CD8-positive, alpha-beta memory T cell (primary cell): ENCODE results near the gene ALLC. TPM values are rescaled to one million over a fixed set of nuclear protein-coding genes. Genes with fewer than 3 reads are reported as not detected.

Experiments used
- CTCF ChIA-PET: fragments of 350-600 bp; sonication (Branson Sonifier 250); formaldehyde crosslinking; loops from one replicate; lab custom pipeline; 2021; ENCODE audit warnings: antibody characterized with exemption; lab: Charles Lee
- POLR2A ChIA-PET: fragments of 350-600 bp; sonication (Branson Sonifier 250); formaldehyde crosslinking; loops from one replicate; lab custom pipeline; 2021; ENCODE audit warnings: antibody characterized with exemption; lab: Charles Lee
- DNase-seq, 5 donors: peaks; one replicate each; pipeline versions ENCODE4 v3.0.0 to v3.0.0-alpha.2; 2020 to 2022; ENCODE audit warnings: mixed read lengths in 1 of 5
- H3K27ac ChIP-seq: one replicate; pipeline ENCODE4 v1.7.0; 2013; ENCODE audit warnings: low read depth, mild to moderate bottlenecking, low read length, moderate library complexity
- H3K27me3 ChIP-seq: 2 replicates; pipeline ENCODE4 v1.7.0; 2013; ENCODE audit warnings: low read length, mild to moderate bottlenecking; ENCODE audit not compliant: insufficient read depth, poor library complexity, severe bottlenecking
- H3K36me3 ChIP-seq: 2 replicates; pipeline ENCODE4 v1.7.0; 2013; ENCODE audit warnings: mild to moderate bottlenecking, low read length, moderate library complexity; ENCODE audit not compliant: insufficient read depth
- H3K4me1 ChIP-seq: 2 replicates; pipeline ENCODE4 v1.7.0; 2013; ENCODE audit warnings: mild to moderate bottlenecking, low read length, moderate library complexity; ENCODE audit not compliant: insufficient read depth
- H3K4me3 ChIP-seq: 2 replicates; pipeline ENCODE4 v1.7.0; 2013; ENCODE audit warnings: mild to moderate bottlenecking, low read length
- H3K9me3 ChIP-seq: 2 replicates; pipeline ENCODE4 v1.7.0; 2013; ENCODE audit warnings: mild to moderate bottlenecking, low read length
- H3K27ac Mint-ChIP-seq, 8 donors: one replicate each; pipeline ENCODE4 v1.8.0; 2020 to 2021; ENCODE audit warnings: mixed read lengths in 8 of 8, mild to moderate bottlenecking in 6 of 8, inconsistent platforms in 3 of 8, moderate library complexity in 3 of 8
- H3K27me3 Mint-ChIP-seq, 2 donors: one replicate each; pipeline ENCODE4 v1.8.0; 2020 to 2021; ENCODE audit warnings: mixed read lengths in 2 of 2, mild to moderate bottlenecking in 1 of 2, moderate library complexity in 1 of 2
- H3K36me3 Mint-ChIP-seq, 3 donors: one replicate each; pipeline ENCODE4 v1.8.0; 2020 to 2021; ENCODE audit warnings: mixed read lengths in 3 of 3, inconsistent platforms in 1 of 3, mild to moderate bottlenecking in 1 of 3
- H3K4me1 Mint-ChIP-seq, 3 donors: one replicate each; pipeline ENCODE4 v1.8.0; 2020 to 2021; ENCODE audit warnings: mixed read lengths in 3 of 3, inconsistent platforms in 1 of 3, mild to moderate bottlenecking in 1 of 3
- H3K4me3 Mint-ChIP-seq, 7 donors: one replicate each; pipeline ENCODE4 v1.8.0; 2020 to 2021; ENCODE audit warnings: mixed read lengths in 7 of 7, mild to moderate bottlenecking in 6 of 7, moderate library complexity in 4 of 7, inconsistent platforms in 2 of 7
- H3K9me3 Mint-ChIP-seq, 5 donors: one replicate each; pipeline ENCODE4 v1.8.0; 2020 to 2022; ENCODE audit warnings: mixed read lengths in 5 of 5, mild to moderate bottlenecking in 3 of 5, moderate library complexity in 2 of 5, inconsistent platforms in 1 of 5
- polyA plus RNA-seq: library from polyadenylated mRNA; unstranded; fragments of 300-500 nt; fragmentation: Illumina TruSeq; gene quantifications from one replicate; pipeline ENCODE4 v1.2.3, GENCODE V29; 2021
- total RNA-seq, 2 experiments: library from RNA; stranded (reverse); gene quantifications; one replicate each; pipeline ENCODE4 v1.2.3, GENCODE V29; 2021

The ALLC gene
- total and polyA plus RNA-seq, 3 experiments from 2014 or later: not detected

DNA sequence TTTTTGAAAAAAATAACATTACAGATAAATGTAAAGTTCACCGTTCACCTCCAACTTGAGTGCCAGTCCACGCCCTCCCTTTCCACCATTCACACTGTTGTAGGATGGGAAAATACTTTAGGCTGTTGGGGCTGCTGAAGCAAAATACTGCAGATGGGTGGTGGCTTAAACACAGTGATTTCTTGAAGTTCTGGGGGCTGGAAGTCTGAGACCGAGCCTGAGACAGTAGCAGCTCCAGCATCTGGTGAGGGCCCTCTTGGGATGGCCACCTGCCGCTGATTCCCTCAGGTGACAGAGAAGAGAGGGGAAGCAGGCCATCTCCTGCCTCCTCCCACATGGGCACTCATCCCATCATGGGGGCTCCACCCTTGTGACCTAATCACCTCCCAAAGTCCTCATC is 17.7 kb downstream of the ALLC start:
- Mint-ChIP-seq H3K9me3 (peaks cover 0 to 2% (median 0%) of the 10 kb centered on the region in 5 donors), H3K27ac (no peak overlapping the region), H3K27me3 (peaks cover 2 to 4% of the 10 kb centered on the region in 2 donors), H3K4me1 (no peaks in the 10 kb centered on the region), H3K36me3 (no peaks in the 10 kb centered on the region), H3K4me3 (no peak overlapping the region)
- H3K27me3 ChIP-seq: no peaks in the 10 kb centered on the region
- no peaks in the 10 kb centered on the region for H3K36me3 ChIP-seq
- DNase-seq: no peak
- ChIA-PET CTCF (no interaction called here), POLR2A (no interaction called here)
- H3K4me3 ChIP-seq: no peak overlapping the region
- no peaks in the 10 kb centered on the region for H3K4me1 ChIP-seq
- H3K9me3 ChIP-seq: no peaks in the 10 kb centered on the region
- no peak overlapping the region for H3K27ac ChIP-seq

DNA sequence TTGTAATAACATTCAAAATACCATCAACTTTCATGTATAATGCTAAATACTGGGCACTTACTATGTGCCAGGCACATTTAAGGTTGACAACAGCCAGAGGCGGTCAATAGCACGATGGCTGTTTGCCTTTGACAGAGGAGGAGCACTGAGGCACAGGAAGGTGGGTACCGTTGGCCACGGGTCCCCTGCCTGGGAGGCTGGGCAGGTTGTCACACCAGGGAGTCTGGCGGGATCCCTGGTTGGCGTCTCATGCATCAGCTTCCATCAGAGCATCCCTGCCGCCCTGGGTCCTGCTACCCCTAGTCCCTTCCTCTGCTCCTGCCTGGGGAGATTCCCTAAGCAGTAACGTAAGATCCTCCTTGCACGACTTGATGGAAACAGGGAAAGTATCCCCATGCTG is 19.4 kb downstream of the ALLC start:
- no peak for DNase-seq
- Histone ChIP-seq H3K27ac (no peak overlapping the region), H3K9me3 (no peaks in the 10 kb centered on the region), H3K27me3 (no peaks in the 10 kb centered on the region), H3K4me1 (no peaks in the 10 kb centered on the region), H3K4me3 (no peak overlapping the region), H3K36me3 (no peaks in the 10 kb centered on the region)
- Mint-ChIP-seq H3K27ac (no peak overlapping the region), H3K27me3 (peaks cover 2 to 4% of the 10 kb centered on the region in 2 donors), H3K4me1 (no peaks in the 10 kb centered on the region), H3K9me3 (peaks cover 0 to 2% (median 0%) of the 10 kb centered on the region in 5 donors), H3K36me3 (no peaks in the 10 kb centered on the region), H3K4me3 (no peak overlapping the region)
- ChIA-PET POLR2A (no interaction called here), CTCF (no interaction called here)

DNA sequence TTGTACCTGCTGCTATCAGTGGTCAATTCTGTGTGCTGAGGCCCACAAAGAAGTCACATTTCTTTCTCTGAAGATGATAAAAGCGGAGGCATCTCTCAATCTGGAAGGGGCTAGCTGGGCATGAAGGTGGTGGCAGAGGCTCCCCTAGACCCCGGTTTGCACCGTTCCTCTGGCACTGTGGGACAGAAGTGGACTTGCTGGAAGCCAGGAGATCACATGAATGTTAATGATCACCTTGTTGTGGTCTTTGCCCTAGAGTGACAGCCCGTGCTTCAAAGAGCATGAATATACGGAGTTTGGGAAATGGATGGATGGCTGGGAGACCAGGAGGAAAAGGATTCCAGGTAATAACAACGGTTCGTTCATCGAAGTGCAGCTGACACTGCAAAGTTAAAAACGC is 20.2 kb downstream of the ALLC start:
- H3K27me3 ChIP-seq: no peaks in the 10 kb centered on the region
- Mint-ChIP-seq H3K9me3 (peaks cover 0 to 2% (median 0%) of the 10 kb centered on the region in 5 donors), H3K36me3 (no peaks in the 10 kb centered on the region), H3K27ac (no peak overlapping the region), H3K4me1 (no peaks in the 10 kb centered on the region), H3K4me3 (no peak overlapping the region), H3K27me3 (peaks cover 2 to 4% of the 10 kb centered on the region in 2 donors)
- ChIA-PET CTCF (no interaction called here), POLR2A (no interaction called here)
- no peaks in the 10 kb centered on the region for H3K9me3 ChIP-seq
- no peaks in the 10 kb centered on the region for H3K36me3 ChIP-seq
- H3K27ac ChIP-seq: no peak overlapping the region
- no peaks in the 10 kb centered on the region for H3K4me1 ChIP-seq
- no peak overlapping the region for H3K4me3 ChIP-seq
- no peak for DNase-seq

DNA sequence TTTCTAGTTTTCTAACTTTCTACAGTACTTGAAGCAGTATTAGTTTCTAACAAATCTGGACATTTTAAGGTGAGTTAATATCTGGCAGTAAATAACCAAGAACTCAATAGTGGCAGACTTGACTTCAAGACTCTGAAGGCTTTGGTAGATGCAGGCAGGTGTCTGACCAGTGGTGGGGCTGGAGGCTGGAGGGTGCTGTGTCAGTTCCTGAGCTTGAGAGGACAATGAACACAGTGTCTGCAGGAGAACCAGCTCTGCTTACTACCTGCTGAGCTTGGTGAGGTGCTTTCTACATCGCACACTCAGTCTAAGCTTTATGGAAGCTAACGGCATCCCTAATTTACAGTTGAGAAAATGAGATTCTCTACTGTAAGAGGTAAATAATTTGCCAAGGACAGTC is 21.2 kb downstream of the ALLC start:
- H3K27me3 ChIP-seq: no peaks in the 10 kb centered on the region
- no peaks in the 10 kb centered on the region for H3K4me1 ChIP-seq
- no peak overlapping the region for H3K4me3 ChIP-seq
- Mint-ChIP-seq H3K4me3 (no peak overlapping the region), H3K27ac (no peak overlapping the region), H3K36me3 (no peaks in the 10 kb centered on the region), H3K4me1 (no peaks in the 10 kb centered on the region), H3K9me3 (peaks cover 0 to 2% (median 0%) of the 10 kb centered on the region in 5 donors), H3K27me3 (peaks cover 2 to 4% of the 10 kb centered on the region in 2 donors)
- DNase-seq: no peak
- no peak overlapping the region for H3K27ac ChIP-seq
- POLR2A ChIA-PET: no interaction called here
- H3K9me3 ChIP-seq: no peaks in the 10 kb centered on the region
- no peaks in the 10 kb centered on the region for H3K36me3 ChIP-seq
- CTCF ChIA-PET: no interaction called here

DNA sequence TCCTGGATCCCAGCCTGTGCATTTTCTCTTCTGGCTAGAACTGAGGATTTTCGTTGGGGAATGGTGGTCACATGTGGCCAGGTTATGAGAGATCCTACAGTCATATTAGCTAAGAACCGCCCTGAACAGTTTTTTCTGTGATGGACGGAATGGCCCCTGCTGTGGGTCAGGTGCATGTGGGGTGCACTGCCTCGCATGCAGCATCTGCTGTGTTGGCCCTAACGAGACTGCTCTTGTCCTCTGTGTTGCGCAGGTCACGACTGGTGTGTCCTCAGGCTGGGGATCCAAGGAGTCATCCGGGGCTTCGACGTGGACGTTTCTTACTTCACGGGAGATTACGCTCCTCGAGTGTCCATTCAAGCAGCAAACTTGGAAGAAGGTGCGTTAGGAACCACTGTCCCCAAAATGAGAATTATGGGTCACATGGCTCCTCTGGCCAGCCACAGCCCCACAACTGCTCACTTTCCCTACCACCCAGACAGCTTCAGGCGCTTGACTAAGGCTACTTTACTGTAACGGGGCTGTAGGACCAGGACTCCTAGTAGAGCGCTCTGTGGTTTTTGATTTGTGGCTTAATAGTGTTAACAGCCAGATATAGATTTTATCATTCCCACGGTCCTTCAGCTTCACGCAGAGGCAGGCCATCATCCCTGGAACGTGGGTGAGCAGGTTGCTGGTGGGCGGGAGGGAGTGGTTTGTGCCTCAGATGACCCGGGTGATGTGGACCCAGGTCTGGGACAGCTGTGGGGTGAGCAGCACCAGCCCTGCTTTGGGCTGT is 21.8 kb downstream of the ALLC start:
- no peak overlapping the region for H3K4me3 Mint-ChIP-seq
- H3K4me1 Mint-ChIP-seq: no peaks in the 10 kb centered on the region
- H3K36me3 Mint-ChIP-seq: no peaks in the 10 kb centered on the region
- ChIA-PET CTCF (no interaction called here), POLR2A (no interaction called here)
- no peak overlapping the region for H3K4me3 ChIP-seq
- no peak overlapping the region for H3K27ac ChIP-seq
- H3K36me3 ChIP-seq: no peaks in the 10 kb centered on the region
- H3K27ac Mint-ChIP-seq: no peak overlapping the region
- H3K27me3 Mint-ChIP-seq: peaks cover 2 to 4% of the 10 kb centered on the region in 2 donors
- peaks cover 0 to 2% (median 0%) of the 10 kb centered on the region in 5 donors for H3K9me3 Mint-ChIP-seq
- DNase-seq: no peak
- no peaks in the 10 kb centered on the region for H3K4me1 ChIP-seq
- H3K9me3 ChIP-seq: no peaks in the 10 kb centered on the region
- no peaks in the 10 kb centered on the region for H3K27me3 ChIP-seq

DNA sequence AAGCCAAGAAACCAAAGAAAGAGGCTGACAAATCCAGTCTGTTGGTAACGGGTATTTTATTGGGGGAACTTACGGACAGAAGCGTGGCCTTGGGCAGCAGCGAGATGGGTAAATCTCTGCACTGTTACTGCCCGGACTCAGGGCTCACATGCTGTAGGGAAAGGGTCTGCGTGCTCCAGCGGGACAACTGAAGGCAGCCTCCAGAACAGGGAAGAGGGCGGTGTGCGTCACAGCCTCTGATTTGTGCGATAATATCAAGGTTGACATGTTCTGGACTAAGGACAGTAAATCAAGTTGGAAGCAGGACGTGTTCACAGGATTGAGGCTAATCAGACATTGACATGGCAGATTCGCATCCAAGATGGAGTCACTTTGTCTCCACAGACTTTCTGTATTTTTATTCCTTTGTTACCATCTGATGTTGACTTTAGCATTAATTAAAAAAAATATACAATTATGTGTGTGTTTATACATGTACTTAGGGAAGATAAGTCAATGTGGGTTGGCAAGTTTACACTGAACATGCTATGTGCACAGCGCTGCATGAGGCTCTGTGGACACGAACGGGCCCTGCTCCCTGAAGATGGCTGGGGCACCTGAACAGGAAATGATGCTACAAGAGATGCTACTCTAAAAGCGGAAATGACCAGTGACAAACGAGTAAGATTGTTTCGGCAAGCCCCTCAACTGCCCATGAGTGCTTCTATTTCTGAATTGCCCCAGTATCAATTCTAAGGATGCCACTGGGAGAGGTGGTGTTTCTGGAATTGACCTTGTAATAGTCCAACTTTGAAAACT is 22.7 kb downstream of the ALLC start:
- CTCF ChIA-PET: no interaction called here
- H3K9me3 Mint-ChIP-seq: peaks cover 0 to 2% (median 0%) of the 10 kb centered on the region in 5 donors
- no peak overlapping the region for H3K27ac ChIP-seq

DNA sequence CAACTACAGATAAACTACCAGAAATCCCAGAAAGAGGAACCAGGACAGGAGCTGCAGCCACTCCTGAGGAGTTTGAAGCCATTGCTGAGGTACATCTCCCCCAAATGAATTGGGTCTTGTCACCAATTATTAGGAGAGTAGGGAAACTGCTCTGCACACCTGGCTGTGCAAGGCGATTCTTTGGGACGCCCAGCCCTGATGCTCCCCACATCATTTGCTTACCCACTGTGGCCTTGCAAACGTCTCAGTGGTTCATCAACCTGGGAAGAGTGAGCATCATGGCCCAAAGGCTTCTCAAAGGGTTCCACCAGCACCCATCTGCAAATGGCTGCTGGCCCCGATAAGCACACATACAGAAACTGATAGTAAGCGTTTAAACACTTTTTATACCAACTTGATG is 23.6 kb downstream of the ALLC start:
- Mint-ChIP-seq H3K4me1 (no peaks in the 10 kb centered on the region), H3K27ac (no peak overlapping the region), H3K27me3 (peaks cover 2 to 4% of the 10 kb centered on the region in 2 donors), H3K4me3 (no peak overlapping the region), H3K36me3 (no peaks in the 10 kb centered on the region), H3K9me3 (peaks cover 0 to 2% (median 0%) of the 10 kb centered on the region in 5 donors)
- Histone ChIP-seq H3K4me3 (no peak overlapping the region), H3K36me3 (no peaks in the 10 kb centered on the region), H3K27me3 (no peaks in the 10 kb centered on the region), H3K27ac (no peak overlapping the region), H3K9me3 (no peaks in the 10 kb centered on the region), H3K4me1 (no peaks in the 10 kb centered on the region)
- DNase-seq: no peak
- ChIA-PET CTCF (no interaction called here), POLR2A (no interaction called here)

More for the DNA sequence above, 22.7 kb downstream of the ALLC start:
- Histone ChIP-seq H3K9me3 (no peaks in the 10 kb centered on the region), H3K4me1 (no peaks in the 10 kb centered on the region), H3K27me3 (no peaks in the 10 kb centered on the region), H3K4me3 (no peak overlapping the region), H3K36me3 (no peaks in the 10 kb centered on the region)
- Mint-ChIP-seq H3K4me1 (no peaks in the 10 kb centered on the region), H3K27me3 (peaks cover under 1 to 2% of the 10 kb centered on the region in 2 donors), H3K36me3 (no peaks in the 10 kb centered on the region), H3K27ac (peak overlapping the region in 1 of 8 donors; percentile 47), H3K4me3 (no peak overlapping the region)
- DNase-seq: no peak
- POLR2A ChIA-PET: no interaction called here

DNA sequence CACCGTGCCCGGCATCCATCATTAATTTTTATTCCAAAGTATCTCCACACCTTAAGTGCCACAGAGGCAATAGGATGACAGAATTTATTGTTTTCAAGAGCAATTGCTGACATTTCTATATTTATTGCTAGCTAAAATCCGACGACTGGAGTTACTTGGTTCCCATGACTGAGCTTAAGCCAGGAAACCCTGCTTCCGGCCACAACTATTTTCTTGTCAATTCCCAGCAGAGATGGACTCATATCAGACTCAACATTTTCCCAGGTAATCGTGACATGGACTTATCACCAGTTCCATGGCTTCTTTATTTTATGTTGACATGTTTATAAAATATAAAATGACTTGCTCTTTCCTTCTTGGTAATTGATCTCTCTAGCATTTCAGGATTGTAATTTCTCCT is 24.8 kb downstream of the ALLC start:
- Histone ChIP-seq H3K4me3 (no peak overlapping the region), H3K9me3 (no peaks in the 10 kb centered on the region), H3K36me3 (no peaks in the 10 kb centered on the region), H3K27me3 (no peaks in the 10 kb centered on the region), H3K4me1 (no peaks in the 10 kb centered on the region), H3K27ac (no peak overlapping the region)
- Mint-ChIP-seq H3K4me3 (no peak overlapping the region), H3K4me1 (no peaks in the 10 kb centered on the region), H3K9me3 (peaks cover 0 to 6% (median 0%) of the 10 kb centered on the region in 5 donors), H3K36me3 (no peaks in the 10 kb centered on the region), H3K27ac (no peak overlapping the region), H3K27me3 (peaks cover 4 to 14% of the 10 kb centered on the region in 2 donors)
- no peak for DNase-seq
- ChIA-PET CTCF (no interaction called here), POLR2A (no interaction called here)
